Lower leg skin (tissue), 3 donors: ENCODE results near the gene DOK1.

Source experiments
- POLR2A ChIP-seq, 2 donors: fragments of 450-650 bp; IDR thresholded peaks; one replicate each; pipeline ENCODE4 v1.6.1; 2016 to 2017; ENCODE audit warnings: antibody characterized with exemption in 2 of 2, mild to moderate bottlenecking in 1 of 2, moderate library complexity in 1 of 2
- TF ChIP-seq, protein P1 (sequence below), 3 donors: fragments of 450-650 bp; IDR thresholded peaks; one replicate each; pipeline ENCODE4 v1.5.1; 2016; ENCODE audit warnings: antibody characterized with exemption in 3 of 3, mild to moderate bottlenecking in 3 of 3, moderate library complexity in 2 of 3

DNA sequence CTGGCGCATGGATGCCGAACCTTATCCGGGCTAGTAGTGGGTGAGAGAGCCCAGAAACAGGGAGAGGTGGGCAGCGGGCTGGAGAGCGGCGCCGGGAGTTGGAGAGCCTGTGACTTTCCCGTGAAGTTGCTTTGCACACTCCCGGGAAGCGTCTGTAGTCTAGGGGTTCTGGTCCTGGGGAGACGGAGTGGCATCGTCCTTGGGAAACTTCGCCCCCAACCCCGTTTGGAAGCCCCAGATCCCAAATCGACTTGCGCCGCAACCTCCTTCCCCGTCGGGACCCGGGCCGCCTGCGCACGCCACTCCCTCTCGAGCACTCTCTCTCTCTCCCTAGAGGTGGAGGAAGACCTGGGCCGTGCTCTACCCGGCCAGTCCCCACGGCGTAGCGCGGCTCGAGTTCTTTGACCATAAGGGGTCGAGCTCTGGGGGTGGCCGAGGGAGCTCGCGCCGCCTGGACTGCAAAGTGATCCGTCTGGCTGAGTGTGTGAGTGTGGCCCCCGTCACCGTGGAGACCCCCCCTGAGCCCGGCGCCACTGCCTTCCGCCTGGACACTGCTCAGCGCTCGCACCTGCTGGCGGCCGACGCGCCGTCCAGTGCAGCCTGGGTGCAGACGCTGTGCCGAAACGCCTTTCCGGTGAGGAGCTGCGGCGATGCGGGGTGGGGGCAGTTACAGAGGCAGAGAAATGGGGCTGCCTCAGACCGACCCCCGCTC lies 456 bp downstream of the DOK1 start:
- TF ChIP-seq, protein P1, sequence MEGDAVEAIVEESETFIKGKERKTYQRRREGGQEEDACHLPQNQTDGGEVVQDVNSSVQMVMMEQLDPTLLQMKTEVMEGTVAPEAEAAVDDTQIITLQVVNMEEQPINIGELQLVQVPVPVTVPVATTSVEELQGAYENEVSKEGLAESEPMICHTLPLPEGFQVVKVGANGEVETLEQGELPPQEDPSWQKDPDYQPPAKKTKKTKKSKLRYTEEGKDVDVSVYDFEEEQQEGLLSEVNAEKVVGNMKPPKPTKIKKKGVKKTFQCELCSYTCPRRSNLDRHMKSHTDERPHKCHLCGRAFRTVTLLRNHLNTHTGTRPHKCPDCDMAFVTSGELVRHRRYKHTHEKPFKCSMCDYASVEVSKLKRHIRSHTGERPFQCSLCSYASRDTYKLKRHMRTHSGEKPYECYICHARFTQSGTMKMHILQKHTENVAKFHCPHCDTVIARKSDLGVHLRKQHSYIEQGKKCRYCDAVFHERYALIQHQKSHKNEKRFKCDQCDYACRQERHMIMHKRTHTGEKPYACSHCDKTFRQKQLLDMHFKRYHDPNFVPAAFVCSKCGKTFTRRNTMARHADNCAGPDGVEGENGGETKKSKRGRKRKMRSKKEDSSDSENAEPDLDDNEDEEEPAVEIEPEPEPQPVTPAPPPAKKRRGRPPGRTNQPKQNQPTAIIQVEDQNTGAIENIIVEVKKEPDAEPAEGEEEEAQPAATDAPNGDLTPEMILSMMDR (IDR thresholded peaks at IDR 0.05), result no peak
- TF ChIP-seq POLR2A (IDR thresholded peaks at IDR 0.05), result no peak
